NCI-H748 (cell line): ENCODE results near the gene ARHGEF26.

Source experiments
- DNase-seq: peaks from one replicate; lab custom pipeline; 2025; ENCODE audit not compliant: unreplicated experiment; lab: John Stamatoyannopoulos, UW

ARHGEF26 gene

GRCh38 chr3:154148541-154148940 lies 27.4 kb downstream of the ARHGEF26 start:
- no peak for DNase-seq

- no peak for DNase-seq
Measured at GRCh38 chr3:154149286-154149685, 28.1 kb downstream of the ARHGEF26 start.

GRCh38 chr3:154151969-154152368 lies 30.8 kb downstream of the ARHGEF26 start:
- DNase-seq = no peak

- no peak for DNase-seq
Measured at GRCh38 chr3:154152741-154153140, 31.6 kb downstream of the ARHGEF26 start.

GRCh38 chr3:154156530-154156929 lies 35.3 kb downstream of the ARHGEF26 start:
- DNase-seq = no peak

GRCh38 chr3:154161806-154162205 lies 40.6 kb downstream of the ARHGEF26 start:
- DNase-seq = no peak

DNA sequence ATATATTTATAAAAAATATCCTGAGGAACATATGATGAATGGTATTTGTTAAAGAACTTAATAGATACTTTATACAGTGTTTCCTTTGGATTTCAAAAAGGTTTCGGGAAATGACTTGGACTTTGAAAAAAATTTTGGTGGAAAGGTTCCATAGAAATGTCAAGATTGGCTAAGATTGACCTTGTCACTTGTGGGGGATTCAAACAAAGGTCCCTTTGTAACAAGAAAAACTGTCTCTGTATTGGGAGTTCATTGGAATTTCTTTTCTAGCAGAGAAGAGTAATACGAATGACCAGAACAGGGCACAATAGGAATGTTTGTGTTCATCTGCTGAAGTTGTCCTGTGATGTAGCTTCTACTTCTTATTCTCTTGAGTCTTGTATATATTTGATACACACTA lies 43.2 kb downstream of the ARHGEF26 start:
- no peak for DNase-seq

DNA sequence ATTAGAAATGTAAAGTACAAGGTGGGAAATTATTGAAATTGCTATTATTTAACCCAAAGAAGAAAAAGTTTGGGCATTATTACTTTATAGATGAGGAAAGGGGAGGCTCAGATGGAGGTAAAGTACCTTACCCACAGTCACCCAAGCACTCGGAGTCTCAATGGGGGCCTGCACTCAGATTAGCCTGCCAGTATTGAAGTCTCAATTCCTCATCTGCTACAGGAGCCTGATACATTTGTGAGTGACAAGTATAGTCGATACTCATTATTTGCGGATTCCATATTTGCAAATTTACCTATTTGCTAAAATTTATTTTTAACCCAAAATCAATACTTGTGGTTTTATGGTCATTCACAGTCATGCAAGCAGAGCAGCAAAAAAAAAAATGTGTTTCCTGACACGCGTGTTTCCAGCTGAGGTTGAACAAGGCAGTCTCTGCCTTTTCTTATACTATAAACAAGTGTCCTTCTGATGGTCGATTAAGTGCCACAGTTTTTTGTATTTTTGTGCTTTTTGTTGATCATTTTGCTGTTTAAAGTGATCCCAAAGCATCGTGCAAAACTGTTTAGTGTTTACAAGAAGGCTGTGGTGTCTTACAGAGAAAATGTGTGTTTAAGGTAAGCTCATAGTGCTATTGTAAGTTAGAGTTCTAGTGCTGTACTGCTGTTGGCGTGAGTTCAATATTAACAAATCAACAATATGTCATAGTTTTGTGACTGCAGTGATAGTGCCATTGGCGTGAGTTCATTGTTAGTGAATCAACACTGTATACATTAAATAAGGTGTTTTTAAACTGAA lies 48.0 kb downstream of the ARHGEF26 start:
- DNase-seq = no peak

GRCh38 chr3:154169796-154170110 lies 48.6 kb downstream of the ARHGEF26 start:
- no peak for DNase-seq

- DNase-seq = no peak
Measured at GRCh38 chr3:154170300-154170699, 49.1 kb downstream of the ARHGEF26 start.

- no peak for DNase-seq
Measured at GRCh38 chr3:154175041-154175440, 53.9 kb downstream of the ARHGEF26 start.

- DNase-seq = no peak
Measured at GRCh38 chr3:154176036-154176435, 54.8 kb downstream of the ARHGEF26 start.

GRCh38 chr3:154177406-154177805 lies 56.2 kb downstream of the ARHGEF26 start:
- no peak for DNase-seq

GRCh38 chr3:154178172-154178571 lies 57.0 kb downstream of the ARHGEF26 start:
- no peak for DNase-seq

- DNase-seq = peak; percentile 69
Measured at GRCh38 chr3:154180836-154181691, 59.9 kb downstream of the ARHGEF26 start.

DNA sequence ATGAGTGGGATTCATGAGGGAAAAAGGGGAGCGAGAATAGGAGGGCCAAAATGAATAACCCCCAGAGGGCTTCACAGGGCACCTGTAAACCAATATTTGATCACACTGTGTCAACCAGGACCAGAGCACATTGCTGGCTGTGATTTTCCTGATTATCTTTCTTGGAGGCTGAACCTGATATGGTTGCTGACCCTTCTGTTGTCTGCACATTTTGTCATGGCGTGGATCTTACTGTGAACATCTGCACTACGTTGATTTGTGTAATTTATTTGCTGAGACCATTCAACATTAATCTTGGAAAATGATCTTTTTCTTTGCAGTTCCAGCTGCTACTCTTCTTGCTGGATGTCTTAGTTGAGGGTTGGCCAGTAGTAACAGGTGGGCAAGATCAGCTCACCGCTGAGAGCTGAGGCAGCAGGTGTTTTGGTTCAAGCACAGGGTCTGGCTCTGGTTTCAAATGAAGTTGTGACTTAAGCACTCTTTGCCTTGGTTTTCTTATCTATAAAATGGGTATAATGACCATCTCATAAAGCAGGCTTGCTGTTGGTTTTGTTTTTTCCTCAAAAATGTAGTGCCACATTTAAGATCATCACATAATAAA lies 61.2 kb downstream of the ARHGEF26 start:
- peak; percentile 67 for DNase-seq

GRCh38 chr3:154182975-154183374 lies 61.8 kb downstream of the ARHGEF26 start:
- peak; percentile 5 for DNase-seq

DNA sequence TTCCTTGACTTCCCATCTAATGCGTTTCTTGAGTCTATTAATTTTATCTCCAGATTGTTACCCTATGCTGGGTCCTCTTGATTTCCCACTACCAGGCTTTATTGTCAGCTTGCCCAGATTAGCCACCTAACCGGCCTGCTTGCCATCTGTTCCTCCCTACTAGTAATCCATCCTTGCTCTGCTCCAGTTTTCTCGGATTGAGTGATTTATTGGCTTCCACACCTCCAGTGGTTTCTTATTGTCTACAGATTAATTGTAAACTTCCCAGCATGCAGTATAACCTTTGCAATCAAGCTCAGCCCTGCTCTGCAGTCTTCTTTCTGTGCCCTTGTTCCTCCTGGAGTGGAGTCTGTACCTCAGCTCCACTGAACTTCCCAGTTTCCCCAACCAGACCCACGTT lies 63.4 kb downstream of the ARHGEF26 start:
- DNase-seq = peak; percentile 11

DNA sequence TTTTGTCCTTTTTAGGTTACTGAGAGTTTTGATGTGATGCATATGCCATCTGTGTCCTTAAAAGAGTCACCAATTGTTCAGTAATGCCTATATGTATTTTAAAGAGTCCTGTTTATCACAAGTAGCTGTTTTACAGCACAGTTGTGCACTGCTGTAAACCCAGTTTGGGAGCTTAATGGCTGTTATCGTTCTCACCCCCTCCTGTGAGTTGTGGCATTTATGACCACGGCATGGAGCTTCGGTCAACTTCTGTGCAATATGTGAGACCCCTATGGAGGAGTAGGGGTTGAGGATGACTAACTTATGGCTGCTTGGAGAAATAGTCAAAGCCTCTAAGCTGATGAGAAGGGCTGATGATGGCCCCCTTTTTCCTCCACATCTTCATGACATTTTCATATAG lies 67.2 kb downstream of the ARHGEF26 start:
- DNase-seq = no peak

DNA sequence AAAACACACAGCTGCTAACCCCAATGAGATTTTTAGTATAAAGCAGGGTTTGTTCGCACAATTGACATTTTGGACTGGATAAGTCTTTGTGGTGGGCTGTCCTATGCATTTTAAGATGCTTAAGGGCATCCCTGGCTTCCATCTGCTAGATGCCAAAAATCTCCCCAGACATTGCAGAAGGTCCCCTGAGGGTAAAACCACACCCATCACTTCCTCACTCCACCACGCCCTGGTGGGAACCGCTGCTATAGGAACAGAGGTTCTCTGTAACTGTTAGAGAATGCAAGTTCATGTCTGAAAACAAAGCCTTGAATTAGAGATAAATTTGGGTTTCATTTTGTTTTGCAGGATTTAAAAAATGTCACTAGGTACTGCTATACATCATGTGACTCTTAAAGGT lies 67.7 kb downstream of the ARHGEF26 start:
- peak; percentile 2 for DNase-seq

GRCh38 chr3:154191520-154191919 lies 70.3 kb downstream of the ARHGEF26 start:
- DNase-seq = no peak

DNA sequence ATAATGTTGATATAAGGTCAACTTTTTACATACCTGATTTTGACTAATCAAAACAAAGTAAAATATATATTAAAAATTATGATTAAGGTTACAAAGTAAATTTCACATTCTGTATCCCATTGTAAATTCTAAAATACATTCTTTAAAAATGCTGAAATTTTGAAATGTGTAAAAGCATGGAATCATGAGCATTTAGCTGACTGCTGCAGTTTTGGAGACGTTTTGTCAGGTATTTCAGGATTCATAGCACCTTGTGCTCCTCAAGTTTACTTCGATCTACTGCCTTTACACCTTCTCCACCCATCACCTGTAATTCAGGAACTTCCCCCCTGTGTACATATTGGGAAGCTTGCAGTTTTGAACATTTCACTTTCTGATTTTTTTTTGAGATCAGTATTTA lies 71.0 kb downstream of the ARHGEF26 start:
- DNase-seq = no peak
